Dedifferentiated amniotic fluid mesenchymal stem cell (primary cell): ENCODE results near the gene CLSTN2.
A peak's percentile ranks its signal among the peaks of the same experiment; 100 is the strongest.

Experiments used
- DNase-seq: peaks from one replicate; pipeline ENCODE4 v3.0.0-alpha.2; 2016; ENCODE audit errors: extremely low spot score

Gene CLSTN2

DNA sequence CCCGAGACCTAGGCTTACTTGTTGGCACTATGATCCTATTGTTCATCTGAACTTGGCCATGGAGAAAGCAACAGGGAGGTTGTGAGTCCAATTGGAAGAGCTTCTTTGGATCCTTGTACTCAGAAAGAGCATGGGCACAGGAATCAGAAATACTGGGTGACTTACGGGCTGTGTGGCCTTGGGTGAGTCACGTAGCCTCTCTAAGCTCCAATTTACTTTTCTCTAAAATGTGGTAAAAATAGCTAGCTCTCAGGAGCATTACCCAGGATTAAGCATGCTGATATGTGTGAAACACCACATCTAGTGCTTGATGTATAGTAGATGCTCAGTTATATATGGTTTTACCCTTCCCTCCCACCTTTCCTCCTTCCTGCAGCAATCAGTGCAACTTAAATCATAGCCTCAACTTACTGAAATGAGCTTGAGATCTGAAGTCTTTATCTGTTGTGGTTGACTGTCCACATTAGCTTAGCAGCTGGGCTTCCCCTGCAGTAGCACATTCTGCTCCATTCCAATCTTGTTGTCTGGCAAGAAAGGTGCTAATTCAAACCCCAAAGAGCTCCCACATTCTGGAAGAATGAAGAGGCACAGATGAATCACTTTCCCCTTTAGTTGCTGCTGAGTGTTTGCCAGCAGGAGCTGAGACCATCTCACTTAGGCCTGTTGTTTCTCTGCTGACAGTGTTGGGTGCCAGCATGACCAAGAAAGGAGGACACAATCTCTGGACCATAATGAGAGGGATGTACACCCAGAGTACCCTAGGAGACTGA lies 443.8 kb downstream of the CLSTN2 start:
- no peak for DNase-seq

DNA sequence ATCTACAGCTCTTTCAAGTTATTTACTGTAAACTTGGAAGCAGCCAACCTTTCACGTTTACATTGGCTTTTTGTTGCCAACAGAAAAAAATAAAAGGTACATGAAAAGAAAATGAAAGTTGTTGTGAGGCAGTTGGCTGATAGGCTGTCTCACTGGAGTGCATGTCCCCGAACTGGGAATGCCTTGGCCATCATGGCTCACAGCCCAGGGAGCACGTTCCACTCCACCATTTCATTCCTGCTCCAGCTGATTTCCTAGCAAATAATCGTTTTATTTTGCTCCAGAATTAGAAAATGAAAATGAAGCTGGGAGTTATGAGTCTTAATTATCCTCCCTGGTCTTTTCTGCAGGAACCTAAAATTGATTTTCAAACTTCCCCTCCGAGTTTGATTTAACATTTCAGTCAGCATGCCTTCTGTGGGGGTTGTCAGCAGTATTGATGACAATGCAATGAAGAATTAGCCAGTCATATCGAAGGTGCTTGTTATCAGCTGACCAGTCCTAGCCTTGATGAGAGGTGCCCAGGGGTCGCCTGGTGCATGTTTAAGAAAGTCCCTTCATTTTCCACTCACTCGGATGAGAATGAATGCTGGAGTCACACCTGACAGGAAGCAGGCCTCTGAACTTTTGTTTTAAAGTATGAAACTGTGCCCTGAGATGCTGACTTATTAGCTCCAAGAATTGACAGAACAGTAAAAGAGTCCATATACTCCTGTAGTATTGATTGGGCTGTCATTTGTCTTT lies 449.2 kb downstream of the CLSTN2 start:
- DNase-seq, result no peak

DNA sequence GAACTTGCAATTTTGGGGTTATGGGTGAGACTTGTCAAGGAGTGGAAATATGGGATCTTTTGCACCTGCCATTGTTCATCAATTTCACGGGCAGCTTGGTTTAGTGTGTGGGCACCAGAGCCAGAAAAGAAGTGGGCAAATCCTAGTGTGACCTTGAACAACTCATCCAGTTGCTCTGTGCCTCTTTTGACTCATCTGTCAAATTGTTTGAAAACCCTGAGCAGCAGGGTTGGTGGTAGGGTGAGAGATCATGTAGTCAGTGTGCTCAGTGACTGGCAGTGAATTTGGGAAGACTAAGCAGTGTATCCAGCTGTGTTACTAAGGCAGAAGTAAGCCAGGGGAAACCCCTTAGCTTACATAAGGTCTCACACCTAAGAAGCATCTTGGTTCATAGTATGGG lies 449.9 kb downstream of the CLSTN2 start:
- DNase-seq, result no peak

DNA sequence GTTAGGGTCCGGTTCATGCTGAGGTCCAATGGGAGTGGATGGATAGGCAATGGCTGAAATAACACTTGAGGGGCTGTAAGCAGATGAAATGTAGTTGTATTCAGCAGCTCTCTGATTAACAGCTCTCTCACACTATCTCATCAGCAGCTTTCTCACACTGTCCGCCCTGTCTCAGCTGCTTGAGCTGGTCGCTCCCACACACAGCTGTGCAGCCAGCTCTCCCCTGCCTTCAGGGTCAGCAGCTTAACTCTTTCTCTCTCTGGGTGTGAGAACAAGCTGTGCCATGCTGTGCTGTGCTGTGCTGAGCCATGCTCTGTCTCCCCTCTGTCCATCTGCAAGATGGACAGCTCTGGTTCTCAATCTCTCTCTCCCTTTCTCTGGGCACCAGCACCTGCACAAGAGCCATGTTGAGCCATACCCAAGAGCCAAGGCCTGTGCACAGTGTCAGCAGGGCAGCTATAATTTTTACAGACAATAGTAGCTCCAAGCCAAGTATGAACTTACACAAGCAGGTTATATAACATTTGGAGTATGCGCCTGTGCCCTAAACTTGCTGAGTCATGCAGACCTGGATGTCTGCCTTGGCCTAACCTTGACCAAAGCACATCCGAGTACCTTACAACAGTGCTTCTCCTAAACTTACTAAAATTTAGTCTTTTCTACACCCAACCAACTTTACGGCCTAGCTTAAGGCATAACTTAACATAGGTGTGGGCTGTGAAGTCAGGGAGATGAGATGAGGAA lies 451.5 kb downstream of the CLSTN2 start:
- DNase-seq, result no peak

DNA sequence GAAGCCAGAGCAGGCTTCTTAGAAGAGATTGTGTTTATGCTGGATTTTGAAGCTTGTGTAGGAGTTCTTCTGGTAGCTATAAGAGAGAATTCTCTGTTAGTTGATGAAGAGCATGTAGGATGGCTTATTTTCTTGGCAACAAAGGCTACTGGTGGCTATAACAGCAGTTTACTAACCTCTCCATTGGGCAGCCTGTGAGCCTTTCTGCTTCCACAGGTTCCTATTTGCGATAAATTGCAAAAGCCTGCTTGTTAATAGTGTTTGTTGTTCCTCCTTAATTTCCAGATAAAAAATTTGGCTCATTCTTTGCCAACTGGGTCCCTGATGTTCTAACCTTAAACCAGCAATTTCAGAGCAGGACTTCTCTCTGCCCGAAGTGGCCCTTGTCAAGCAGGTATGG lies 452.3 kb downstream of the CLSTN2 start:
- DNase-seq, result no peak

DNA sequence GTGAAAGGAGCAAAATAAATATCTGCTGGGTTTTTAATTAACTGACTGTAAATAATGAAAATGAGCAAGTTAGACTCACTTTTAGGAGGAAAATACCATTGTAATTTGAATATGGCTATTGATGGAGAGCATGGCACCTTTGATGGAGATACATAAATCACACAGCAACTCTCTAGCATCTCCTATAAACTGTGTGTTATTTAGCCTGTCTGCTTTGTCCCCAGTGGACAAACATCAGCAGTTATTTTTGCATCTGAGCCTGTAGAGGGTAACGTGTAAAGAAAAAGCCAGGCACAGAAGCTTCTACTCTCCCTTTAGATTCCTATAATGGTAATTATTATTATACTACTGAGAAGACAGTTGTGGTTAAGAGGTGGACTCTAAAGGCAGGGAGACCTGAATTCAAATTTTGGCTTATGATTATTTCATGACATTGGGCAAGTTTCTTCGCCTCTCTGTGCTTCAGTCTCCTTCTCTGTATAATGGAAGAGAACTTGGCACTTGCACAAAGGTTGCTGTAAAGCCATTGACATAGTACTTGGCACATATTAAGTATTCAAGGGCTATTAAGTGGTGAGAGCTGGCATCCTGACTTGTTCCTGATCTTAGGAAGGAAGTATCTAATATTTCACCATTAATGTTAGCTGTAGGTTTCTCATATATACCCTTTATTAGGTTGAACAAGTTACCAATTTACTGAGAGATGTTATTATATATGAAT lies 453.4 kb downstream of the CLSTN2 start:
- no peak for DNase-seq

DNA sequence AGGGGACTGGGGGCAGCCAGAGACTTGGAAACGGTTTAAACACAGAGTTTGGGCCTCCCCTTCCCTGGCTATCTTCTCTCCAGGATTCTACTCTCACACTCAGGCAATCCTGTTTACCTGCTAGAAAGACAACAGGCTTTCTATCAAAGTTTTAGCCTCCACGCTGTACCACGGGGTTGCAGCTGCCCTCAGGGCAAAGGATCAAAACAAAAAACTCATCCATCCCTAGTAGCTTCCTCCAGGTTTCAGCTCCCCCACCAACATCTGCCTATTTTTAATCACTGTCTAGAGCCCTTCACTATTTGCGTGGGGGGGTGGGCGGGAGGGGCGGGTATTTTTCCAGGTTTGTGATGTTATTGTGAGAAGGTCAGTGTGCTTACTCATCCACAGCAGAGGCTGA lies 456.1 kb downstream of the CLSTN2 start:
- DNase-seq, result no peak

DNA sequence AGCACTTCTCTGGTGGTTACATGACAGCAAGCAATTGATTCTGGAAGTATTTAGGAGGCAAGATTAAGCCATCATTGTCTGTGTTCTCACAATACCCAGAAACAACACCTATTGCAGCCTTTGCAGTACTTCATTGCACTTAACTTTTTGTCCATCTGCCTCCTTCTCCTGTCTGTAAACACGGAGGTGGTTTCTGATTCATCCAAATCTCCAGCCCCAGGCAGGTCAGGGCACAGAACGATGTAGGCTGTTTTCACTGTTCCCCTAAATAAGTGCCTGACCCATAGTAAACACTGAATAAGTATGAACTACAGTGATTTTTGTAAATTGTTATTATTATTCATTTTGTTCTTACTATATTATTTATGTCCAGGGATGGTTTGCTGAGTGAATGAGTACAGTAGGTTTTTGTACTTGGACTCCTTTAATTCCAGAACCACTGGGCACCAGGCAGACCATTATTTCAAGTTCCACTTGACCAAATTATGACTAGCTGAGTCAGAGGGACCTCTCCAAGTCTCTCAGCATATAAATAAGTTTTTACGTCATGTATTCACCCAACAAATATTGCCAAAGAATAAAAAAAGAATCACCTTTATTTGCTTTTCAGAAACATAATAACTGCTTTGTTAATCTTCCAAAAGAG lies 459.6 kb downstream of the CLSTN2 start:
- no peak for DNase-seq

DNA sequence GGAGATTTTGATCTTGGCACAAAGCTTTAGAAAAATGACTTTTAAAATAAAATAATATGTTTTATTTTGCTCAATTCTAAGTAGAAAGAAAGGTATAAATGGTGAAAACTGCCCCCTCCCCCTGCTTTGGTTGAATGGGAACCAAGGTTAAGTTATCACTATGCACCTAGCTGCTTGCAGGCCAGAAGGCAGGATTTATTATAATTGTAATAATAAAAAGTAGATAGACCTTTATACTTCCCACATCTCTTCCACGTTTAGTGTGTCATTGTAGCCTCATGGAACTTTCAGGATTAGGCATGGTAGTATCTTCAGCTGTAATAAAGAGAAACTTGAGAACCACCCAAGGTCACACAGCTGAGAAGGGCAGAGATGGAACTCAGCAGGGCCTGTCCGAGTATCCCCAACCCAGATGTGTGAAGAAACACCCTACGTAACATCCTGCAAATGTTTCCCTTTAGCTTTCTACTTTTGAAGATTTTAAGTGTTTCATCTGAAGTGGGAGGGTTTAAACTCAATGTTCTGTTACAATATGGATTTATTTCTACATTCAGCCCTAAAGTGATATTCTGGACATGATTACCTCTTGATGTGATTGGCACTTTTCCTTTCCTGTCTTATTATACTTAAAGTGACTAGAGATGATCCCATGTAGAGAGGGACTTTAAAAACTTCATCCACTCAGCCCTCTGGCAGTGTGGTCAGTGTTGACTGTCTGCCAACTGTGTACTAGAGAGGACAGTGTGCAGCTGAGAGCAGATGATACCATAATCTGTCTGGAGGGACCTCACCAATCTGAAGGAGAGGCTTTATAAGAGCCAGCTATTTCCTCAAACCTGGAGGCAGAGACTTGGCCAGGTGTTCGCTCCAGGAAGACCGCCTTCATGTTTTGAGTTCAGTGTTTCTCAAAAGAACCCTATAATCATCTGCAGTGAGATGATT lies 460.4 kb downstream of the CLSTN2 start:
- no peak for DNase-seq

DNA sequence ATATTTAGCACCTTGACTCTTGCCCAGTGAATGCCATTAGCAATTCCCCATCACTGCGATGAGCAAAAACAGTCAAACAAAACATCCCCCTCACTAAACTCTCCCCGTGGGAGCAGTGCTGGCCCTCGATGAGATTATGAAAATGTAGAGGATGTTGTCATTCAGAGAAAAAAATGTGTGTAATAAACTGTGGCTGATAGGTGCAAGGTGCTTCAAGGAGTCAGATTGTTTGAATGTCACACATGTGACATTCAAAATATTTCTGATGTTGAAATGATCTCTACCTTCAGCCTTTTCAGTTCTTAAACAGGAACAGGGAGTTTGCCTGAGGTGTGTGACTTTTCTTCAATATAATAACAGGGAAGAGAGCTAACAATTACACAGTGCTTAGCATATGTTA lies 461.1 kb downstream of the CLSTN2 start:
- DNase-seq, result no peak

DNA sequence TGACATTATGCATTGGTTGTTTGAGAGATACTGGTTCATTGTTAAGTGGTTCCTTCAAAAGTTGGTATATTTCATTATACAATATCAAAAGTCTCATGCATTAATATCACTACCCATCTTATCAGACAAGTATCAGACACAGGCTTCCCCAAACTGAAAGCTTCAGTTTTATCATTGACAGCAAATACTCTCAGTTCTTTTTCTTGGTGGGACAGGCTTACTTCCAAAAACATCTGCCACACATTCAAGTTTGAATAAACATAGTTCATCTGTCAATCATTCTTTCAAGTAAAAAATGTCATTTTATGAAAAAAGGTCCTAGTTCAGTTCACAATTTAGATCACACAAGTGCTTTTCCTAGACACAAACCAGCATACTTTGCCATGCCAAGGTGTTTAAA lies 462.9 kb downstream of the CLSTN2 start:
- no peak for DNase-seq

DNA sequence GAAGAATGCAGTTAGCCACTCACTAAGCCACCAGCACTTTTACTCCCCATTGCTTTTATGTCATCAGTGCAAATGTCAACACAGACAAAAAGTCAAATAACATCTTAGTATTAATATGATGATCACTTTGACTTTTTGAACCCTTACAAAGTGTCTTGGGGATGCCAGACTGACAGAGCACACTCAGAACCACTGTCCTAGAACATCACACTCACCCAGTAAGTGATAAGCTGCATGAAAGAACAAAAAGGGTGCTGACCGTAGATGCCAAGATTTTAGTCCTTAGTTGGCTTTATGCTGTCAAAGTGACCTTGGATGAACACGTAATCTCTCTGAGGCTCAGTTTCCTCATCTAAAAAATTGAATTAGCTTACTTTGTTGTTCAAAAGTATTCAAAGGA lies 463.4 kb downstream of the CLSTN2 start:
- DNase-seq, result no peak

DNA sequence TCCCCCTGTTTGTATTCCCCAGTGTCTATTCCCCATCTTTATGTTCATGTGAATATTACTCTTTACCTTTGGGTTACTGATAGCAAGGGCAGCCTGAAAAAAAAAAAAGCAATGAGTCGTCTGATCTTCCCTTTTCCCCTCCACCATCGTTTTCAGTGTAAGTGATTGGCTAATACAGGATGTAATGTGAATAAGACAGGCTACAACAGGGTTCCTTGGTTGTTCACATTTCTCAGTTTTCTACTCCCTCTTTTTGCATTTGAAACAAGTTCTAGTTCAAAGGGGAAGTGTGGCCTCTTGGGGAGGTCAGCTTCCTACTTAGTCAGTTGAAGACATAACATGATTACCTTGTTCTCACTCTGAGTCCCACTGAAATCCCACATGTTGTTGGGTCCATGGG lies 464.9 kb downstream of the CLSTN2 start:
- DNase-seq, result no peak

DNA sequence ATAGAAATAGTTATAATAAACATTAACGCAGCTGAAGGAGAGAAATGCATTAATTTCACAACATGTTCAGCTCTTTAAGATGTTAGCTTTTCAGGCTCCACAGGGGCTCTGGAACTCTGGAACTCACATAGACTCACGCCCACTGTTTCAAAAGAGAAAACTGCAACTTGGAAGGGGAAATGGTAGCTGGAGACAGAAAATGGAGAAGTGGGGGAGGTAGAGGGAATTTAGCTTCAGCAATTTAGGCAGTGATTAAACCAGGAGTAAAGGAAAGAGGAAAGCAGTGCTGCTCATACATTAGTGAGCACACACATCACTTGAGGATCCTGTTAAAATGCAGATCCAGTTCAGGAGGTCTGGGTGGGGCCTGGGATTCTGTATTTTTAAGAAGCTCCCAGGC lies 468.1 kb downstream of the CLSTN2 start:
- DNase-seq, result no peak

DNA sequence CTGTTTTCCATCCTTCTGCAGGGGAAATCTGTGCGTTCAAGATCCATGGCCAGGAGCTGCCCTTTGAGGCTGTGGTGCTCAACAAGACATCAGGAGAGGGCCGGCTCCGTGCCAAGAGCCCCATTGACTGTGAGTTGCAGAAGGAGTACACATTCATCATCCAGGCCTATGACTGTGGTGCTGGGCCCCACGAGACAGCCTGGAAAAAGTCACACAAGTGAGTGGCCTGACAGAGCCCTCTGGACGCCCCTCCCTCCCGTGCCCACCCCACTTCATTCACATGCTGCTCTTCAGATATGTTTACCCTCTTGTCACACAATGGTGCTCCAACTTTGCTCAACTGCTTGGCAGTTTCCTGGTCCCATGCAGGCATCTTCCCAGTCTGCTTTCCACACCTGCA lies 468.6 kb downstream of the CLSTN2 start:
- DNase-seq, result no peak

DNA sequence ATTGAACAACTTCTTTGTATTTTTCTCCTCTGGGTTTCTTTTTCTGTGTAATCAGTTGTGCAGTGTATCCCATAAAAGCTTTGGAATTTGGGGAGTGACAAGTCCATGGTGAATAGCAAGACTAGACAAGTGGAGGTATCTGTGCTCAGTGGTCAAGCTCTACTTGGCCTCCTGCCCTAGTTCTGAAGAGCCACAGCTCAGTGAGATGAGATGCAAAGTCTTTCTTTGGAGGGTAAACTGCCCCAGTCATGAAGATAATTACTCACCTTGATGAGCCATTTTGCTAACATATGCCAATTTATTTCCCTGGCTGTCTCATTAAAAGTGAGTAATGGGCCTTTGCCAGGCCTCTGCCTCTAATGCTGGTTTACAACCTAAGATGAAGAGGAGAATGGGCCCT lies 471.7 kb downstream of the CLSTN2 start:
- DNase-seq, result no peak

DNA sequence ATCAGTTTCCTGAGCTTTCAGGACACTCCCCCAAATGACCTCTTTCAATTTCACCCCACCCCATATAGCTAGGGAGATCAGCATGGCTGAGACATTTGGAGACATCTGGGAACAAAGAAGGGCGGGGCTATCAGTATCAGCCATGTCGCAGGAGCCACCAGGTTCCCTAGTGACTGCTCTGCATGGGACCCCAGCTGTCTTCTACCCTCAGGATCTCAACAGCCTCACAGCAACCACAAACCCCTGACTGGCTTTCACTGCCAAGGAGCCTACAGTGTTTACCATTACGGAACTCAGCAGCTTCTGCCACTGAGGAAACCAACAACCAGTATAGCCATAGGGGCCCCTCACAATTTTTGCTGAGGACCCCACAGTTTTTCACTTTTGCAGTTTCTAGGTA lies 473.3 kb downstream of the CLSTN2 start:
- no peak for DNase-seq

DNA sequence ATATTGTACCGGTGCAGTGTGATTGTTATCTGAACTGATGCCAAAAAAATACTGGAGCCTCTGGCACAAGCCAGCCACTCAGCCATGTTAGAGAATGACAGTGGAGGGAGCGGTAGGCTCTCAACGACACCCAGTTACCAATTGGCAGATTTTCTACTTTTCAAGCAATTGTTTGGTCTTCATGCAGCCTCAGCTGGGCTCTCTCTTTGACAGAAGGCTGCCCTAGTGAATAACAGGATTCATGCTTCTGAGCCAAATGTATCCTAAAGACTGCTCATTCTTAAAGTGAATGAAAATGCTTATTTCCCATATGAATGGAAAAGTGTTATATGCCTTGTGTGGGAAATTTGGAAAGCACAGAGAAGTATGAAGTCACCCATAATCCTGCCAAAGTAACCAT lies 481.7 kb downstream of the CLSTN2 start:
- DNase-seq, result no peak

DNA sequence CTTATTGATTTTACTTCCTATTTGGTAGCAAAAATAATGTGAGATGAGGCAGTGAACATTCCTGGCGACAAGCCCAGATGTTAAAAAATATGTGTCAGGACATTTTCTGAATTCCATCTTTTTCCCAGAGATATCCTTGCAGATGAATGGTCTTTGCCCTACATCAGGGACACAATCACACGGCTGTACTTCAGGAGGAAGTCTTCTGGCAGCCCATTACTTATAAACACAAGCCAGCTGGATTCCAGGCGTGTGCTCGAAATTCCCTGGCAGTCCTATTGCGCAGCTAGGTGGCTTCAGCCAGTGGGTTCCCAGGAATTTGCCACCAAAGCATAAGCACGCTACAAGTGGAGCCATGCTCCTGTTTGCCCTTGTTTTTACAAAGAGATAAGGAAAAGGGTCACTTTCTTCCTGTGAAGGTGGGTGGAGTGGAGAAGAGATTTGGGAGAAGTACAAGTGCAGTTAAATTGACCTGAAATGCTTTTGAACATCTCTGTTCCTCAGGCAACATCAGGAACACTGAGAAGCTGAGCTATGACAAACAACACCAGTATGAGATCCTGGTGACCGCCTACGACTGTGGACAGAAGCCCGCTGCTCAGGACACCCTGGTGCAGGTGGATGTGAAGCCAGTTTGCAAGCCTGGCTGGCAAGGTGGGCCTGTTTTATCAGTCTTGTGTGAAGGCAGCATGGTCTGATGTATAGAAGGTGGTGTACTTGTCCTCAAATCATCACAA lies 485.8 kb downstream of the CLSTN2 start:
- peak; percentile 47 for DNase-seq

DNA sequence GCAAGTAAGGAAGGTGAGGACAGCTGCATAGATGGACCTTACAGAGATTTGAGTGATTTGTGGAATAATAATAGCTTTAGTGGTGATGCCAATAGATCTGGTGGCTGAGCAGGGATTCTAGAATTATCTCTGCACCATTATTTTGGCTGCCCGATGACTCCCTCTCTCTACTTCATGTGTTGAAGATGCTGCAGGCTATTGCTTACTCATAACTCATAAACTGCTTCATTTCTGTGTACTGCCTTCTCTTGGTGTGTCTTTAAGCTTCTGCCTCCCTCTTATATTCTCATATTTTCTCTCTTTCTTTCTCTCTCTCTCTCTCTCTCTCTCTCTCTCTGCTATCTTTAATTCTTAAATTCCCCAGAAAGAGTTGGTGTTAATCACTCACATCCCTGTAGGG lies 486.9 kb downstream of the CLSTN2 start:
- no peak for DNase-seq
